ENCODE results near the gene APPBP2. TPM values are rescaled to one million over a fixed set of nuclear protein-coding genes. Genes with fewer than 3 reads are reported as not detected.

APPBP2 gene, protein sequence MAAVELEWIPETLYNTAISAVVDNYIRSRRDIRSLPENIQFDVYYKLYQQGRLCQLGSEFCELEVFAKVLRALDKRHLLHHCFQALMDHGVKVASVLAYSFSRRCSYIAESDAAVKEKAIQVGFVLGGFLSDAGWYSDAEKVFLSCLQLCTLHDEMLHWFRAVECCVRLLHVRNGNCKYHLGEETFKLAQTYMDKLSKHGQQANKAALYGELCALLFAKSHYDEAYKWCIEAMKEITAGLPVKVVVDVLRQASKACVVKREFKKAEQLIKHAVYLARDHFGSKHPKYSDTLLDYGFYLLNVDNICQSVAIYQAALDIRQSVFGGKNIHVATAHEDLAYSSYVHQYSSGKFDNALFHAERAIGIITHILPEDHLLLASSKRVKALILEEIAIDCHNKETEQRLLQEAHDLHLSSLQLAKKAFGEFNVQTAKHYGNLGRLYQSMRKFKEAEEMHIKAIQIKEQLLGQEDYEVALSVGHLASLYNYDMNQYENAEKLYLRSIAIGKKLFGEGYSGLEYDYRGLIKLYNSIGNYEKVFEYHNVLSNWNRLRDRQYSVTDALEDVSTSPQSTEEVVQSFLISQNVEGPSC
- 25.6 and 28.1 TPM in 2 replicates for total RNA-seq

DNA sequence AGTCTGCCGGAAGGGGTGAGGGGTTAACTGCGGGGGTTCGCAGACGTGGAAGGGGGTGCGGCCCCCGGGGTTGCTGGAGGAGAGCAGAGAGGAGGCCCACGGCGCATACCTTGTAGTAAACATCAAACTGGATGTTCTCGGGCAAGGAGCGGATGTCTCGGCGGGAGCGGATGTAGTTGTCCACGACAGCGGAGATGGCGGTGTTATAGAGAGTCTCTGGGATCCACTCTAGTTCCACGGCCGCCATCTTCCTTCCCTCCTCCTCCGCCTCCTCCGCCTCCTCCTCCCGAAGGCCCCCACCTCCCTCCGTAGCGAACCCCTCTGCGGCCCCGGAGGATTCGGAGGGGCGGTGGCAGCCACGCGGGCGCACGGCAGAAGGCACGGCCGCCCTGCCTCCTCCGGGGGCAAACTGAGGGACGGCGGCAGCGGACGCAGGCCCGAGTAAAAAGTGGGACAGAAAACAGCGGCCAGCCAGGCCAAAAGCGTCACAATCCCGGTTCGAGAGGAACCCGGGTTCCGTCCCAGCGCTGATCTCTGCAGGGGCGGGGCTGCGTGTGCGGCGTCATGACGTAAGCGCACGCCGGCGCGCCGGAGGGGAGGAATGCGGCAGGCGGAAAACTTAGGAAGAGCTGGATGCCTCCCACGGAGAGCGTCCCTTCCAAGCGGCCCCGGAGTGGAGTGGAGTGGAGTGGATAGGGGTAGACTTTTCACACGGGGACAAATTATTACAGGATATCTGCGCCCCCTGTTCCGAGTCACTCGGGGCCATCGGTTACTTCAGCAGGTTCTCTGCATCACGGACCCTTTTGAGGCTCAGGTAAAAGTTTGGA, at the start of gene APPBP2:
APPBP2 (minus strand) TSS at position 558 of the 830 bp plus-strand sequence; CDS start at position 247, 311 bp downstream.

DNA sequence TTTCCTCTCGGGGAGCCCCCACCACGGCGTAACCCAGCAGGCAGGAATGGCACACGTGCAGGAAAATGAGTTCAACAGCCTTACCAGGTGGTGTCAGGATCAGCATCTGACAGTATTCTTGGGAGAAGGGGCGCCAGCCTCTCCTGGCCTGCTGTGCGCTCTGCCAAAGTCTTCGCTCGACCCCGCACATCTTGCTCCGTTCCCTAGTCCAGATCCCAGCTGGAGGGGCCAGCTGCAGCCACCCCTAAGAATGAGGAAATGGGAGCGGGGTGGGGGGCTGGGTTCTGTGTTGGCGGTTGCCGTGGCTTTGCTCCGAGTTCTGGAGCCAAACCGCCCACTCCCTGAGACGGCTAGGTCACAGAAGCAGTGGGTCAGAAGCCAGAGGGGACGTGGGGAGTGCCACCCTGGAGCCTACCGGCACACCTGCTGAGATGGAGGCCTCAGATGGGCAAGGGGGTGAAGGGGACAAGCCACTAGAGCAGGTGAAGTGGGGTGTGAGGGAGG, 103.8 kb downstream of the APPBP2 start, which contains the start of gene CHCT1:
CHCT1 (plus strand) TSS at position 328 of the 504 bp plus-strand sequence; CDS start at position 432, 104 bp downstream.

Other genes with a start within 250 kb of the APPBP2 start
- gene USP32, start 134.1 kb downstream of the APPBP2 start, total RNA-seq: 30.7 and 43.5 TPM in 2 replicates
- gene CHCT1, start 103.8 kb downstream of the APPBP2 start, total RNA-seq: not detected in 2 replicates
- gene PPM1D, start 74.0 kb upstream of the APPBP2 start, total RNA-seq: 13.6 and 15.7 TPM in 2 replicates
- gene BCAS3, start 151.6 kb upstream of the APPBP2 start, total RNA-seq: 19.4 and 26.5 TPM in 2 replicates